Measurements from ENCODE around the gene PREX1. TPM values are rescaled to one million over a fixed set of nuclear protein-coding genes. Genes with fewer than 3 reads are reported as not detected.

PREX1 gene
- total RNA-seq, 1 donor from 2014 or later, result 78.2 TPM

- H3K27ac ChIP-seq, result no peak overlapping the region
- H3K4me1 ChIP-seq, result no peaks in the 10 kb centered on the region
- H3K9me3 ChIP-seq, result no peaks in the 10 kb centered on the region
- H3K27me3 ChIP-seq (ENCODE audit: low read depth), result no peaks in the 10 kb centered on the region
- ATAC-seq (no peak), DNase-seq (no peak)
- H3K36me3 ChIP-seq, result peaks cover 86% of the 10 kb centered on the region
- TF ChIP-seq, protein P1, sequence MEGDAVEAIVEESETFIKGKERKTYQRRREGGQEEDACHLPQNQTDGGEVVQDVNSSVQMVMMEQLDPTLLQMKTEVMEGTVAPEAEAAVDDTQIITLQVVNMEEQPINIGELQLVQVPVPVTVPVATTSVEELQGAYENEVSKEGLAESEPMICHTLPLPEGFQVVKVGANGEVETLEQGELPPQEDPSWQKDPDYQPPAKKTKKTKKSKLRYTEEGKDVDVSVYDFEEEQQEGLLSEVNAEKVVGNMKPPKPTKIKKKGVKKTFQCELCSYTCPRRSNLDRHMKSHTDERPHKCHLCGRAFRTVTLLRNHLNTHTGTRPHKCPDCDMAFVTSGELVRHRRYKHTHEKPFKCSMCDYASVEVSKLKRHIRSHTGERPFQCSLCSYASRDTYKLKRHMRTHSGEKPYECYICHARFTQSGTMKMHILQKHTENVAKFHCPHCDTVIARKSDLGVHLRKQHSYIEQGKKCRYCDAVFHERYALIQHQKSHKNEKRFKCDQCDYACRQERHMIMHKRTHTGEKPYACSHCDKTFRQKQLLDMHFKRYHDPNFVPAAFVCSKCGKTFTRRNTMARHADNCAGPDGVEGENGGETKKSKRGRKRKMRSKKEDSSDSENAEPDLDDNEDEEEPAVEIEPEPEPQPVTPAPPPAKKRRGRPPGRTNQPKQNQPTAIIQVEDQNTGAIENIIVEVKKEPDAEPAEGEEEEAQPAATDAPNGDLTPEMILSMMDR (IDR thresholded peaks at IDR 0.05), result no peak
- no peak overlapping the region for H3K4me3 ChIP-seq
- intact Hi-C loops (cut with DNase I), result no loop called here
Observed at GRCh38 chr20:48635361-48635760, 192.4 kb downstream of the PREX1 start.

GRCh38 chr20:48634641-48635040 is 193.2 kb downstream of the PREX1 start:
- no peak overlapping the region for H3K4me3 ChIP-seq
- ATAC-seq (no peak), DNase-seq (peak; percentile 26)
- TF ChIP-seq, protein P1 (IDR thresholded peaks at IDR 0.05), result no peak
- no peaks in the 10 kb centered on the region for H3K27me3 ChIP-seq (ENCODE audit: low read depth)
- no peaks in the 10 kb centered on the region for H3K4me1 ChIP-seq
- H3K36me3 ChIP-seq, result peaks cover 86% of the 10 kb centered on the region
- H3K27ac ChIP-seq, result no peak overlapping the region
- no peaks in the 10 kb centered on the region for H3K9me3 ChIP-seq
- intact Hi-C loops (cut with DNase I), result no loop called here

- ATAC-seq (no peak), DNase-seq (peak; percentile 13)
- Histone ChIP-seq H3K27me3 (ENCODE audit: low read depth) (no peaks in the 10 kb centered on the region), H3K36me3 (peaks cover 86% of the 10 kb centered on the region), H3K4me3 (no peak overlapping the region), H3K4me1 (no peaks in the 10 kb centered on the region), H3K27ac (no peak overlapping the region), H3K9me3 (no peaks in the 10 kb centered on the region)
- TF ChIP-seq, protein P1 (IDR thresholded peaks at IDR 0.05), result no peak
- intact Hi-C loops (cut with DNase I), result no loop called here
Observed at GRCh38 chr20:48633620-48634257, 194.1 kb downstream of the PREX1 start.

- H3K4me3 ChIP-seq, result no peak overlapping the region
- intact Hi-C loops (cut with DNase I), result no loop called here
- H3K9me3 ChIP-seq, result no peaks in the 10 kb centered on the region
- no peak for ATAC-seq
- H3K27me3 ChIP-seq (ENCODE audit: low read depth), result no peaks in the 10 kb centered on the region
- peaks cover 86% of the 10 kb centered on the region for H3K36me3 ChIP-seq
- H3K27ac ChIP-seq, result no peak overlapping the region
- TF ChIP-seq, protein P1 (IDR thresholded peaks at IDR 0.05), result no peak
- no peak for DNase-seq
- H3K4me1 ChIP-seq, result no peaks in the 10 kb centered on the region
Observed at GRCh38 chr20:48632825-48633619, 194.8 kb downstream of the PREX1 start.

GRCh38 chr20:48632017-48632824 is 195.6 kb downstream of the PREX1 start:
- DNase-seq (peak; percentile 32), ATAC-seq (no peak)
- Histone ChIP-seq H3K36me3 (peaks cover 86% of the 10 kb centered on the region), H3K4me3 (no peak overlapping the region), H3K27me3 (ENCODE audit: low read depth) (no peaks in the 10 kb centered on the region), H3K9me3 (no peaks in the 10 kb centered on the region), H3K27ac (no peak overlapping the region), H3K4me1 (no peaks in the 10 kb centered on the region)
- TF ChIP-seq, protein P1 (IDR thresholded peaks at IDR 0.05), result no peak
- intact Hi-C loops (cut with DNase I), result no loop called here

Measured in lower lobe of right lung (tissue), 2 donors.